ENCODE measurements around the gene EFCC1. TPM values are rescaled to one million over a fixed set of nuclear protein-coding genes. Genes with fewer than 3 reads are reported as not detected.
"Not testable (repeated sequence)": the region's sequence is repeated elsewhere in the genome, so short reads cannot be mapped to it uniquely, and the experiment has no call there.

The EFCC1 gene
- total RNA-seq, 2 donors from 2014 or later: 1.8 to 4.0 TPM

DNA sequence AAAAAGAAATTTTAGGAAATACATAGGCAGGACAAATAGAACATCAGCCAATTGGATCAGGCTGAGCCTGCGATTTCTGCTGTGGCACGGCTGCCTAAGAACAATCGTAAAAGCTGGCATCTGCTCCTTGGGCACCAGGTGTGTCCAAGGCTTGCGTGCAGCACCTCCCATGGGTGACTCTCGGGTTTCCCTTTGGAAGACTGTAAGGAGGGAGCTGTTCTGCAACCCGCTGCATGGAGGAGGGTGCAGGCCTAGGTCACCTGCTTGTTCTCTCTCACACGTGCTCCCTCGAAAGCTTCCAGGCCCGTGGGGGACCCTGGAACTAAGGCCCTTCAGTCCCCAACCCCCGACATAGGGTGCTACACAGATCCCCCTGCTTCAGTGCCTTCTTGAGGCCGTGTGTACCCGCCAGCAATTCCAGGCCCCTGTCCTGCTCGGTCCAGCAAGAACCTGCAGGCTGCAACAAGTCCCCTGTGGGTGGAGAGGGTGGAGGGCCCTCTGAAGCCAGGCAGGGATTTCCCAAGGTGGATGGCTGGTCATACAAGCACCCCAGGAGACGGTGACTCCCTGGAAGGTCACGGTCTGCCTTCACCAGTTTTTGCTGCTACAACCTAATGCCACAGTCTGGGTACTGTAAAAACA lies 62.9 kb downstream of the EFCC1 start:
- 81 to 86% methylated on average over 14 to 15 of the region's 15 CpGs for WGBS, 2 donors
- DNase-seq (peak in 1 of 4 donors; percentile 34), ATAC-seq (no peak)
- Histone ChIP-seq H3K27me3 (no peaks in the 10 kb centered on the region), H3K9me3 (no peaks in the 10 kb centered on the region), H3K27ac (no peak overlapping the region), H3K4me1 (peaks cover 10% of the 10 kb centered on the region), H3K36me3 (replicated peaks in 1 of 2; ENCODE audit: insufficient read depth in 1 of 2, low read depth in 2 of 2) (no peaks in the 10 kb centered on the region), H3K4me3 (no peak overlapping the region)
- no peak for TF ChIP-seq POLR2A (IDR thresholded peaks at IDR 0.05)
- TF ChIP-seq, protein P1, sequence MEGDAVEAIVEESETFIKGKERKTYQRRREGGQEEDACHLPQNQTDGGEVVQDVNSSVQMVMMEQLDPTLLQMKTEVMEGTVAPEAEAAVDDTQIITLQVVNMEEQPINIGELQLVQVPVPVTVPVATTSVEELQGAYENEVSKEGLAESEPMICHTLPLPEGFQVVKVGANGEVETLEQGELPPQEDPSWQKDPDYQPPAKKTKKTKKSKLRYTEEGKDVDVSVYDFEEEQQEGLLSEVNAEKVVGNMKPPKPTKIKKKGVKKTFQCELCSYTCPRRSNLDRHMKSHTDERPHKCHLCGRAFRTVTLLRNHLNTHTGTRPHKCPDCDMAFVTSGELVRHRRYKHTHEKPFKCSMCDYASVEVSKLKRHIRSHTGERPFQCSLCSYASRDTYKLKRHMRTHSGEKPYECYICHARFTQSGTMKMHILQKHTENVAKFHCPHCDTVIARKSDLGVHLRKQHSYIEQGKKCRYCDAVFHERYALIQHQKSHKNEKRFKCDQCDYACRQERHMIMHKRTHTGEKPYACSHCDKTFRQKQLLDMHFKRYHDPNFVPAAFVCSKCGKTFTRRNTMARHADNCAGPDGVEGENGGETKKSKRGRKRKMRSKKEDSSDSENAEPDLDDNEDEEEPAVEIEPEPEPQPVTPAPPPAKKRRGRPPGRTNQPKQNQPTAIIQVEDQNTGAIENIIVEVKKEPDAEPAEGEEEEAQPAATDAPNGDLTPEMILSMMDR (IDR thresholded peaks at IDR 0.05): no peak
- intact Hi-C loops (cut with DNase I): no loop called here

- TF ChIP-seq, protein P1 (IDR thresholded peaks at IDR 0.05): no peak
- TF ChIP-seq POLR2A (IDR thresholded peaks at IDR 0.05): no peak
- intact Hi-C loops (cut with DNase I): no loop called here
- no peak overlapping the region for H3K4me3 ChIP-seq
- no peak overlapping the region for H3K27ac ChIP-seq
- ATAC-seq: no peak
- H3K36me3 ChIP-seq (replicated peaks in 1 of 2; ENCODE audit: insufficient read depth in 1 of 2, low read depth in 2 of 2): no peaks in the 10 kb centered on the region
- H3K9me3 ChIP-seq: no peaks in the 10 kb centered on the region
- DNase-seq: no peak
- peaks cover 9% of the 10 kb centered on the region for H3K4me1 ChIP-seq
- 88 to 93% methylated on average over 13 to 14 of the region's 14 CpGs for WGBS, 2 donors
- no peaks in the 10 kb centered on the region for H3K27me3 ChIP-seq
Observed at GRCh38 chr3:129065016-129065719, 64.1 kb downstream of the EFCC1 start.

GRCh38 chr3:129065720-129066073 lies 64.6 kb downstream of the EFCC1 start:
- no peak for DNase-seq
- Histone ChIP-seq H3K4me3 (no peak overlapping the region), H3K27ac (no peak overlapping the region), H3K36me3 (replicated peaks in 1 of 2; ENCODE audit: insufficient read depth in 1 of 2, low read depth in 2 of 2) (no peaks in the 10 kb centered on the region), H3K4me1 (peaks cover 9% of the 10 kb centered on the region), H3K9me3 (no peaks in the 10 kb centered on the region), H3K27me3 (no peaks in the 10 kb centered on the region)
- ATAC-seq: no peak
- 84 to 86% methylated on average over 4 of the region's 4 CpGs for WGBS, 2 donors
- intact Hi-C loops (cut with DNase I): no loop called here
- TF ChIP-seq POLR2A (IDR thresholded peaks at IDR 0.05): no peak

DNA sequence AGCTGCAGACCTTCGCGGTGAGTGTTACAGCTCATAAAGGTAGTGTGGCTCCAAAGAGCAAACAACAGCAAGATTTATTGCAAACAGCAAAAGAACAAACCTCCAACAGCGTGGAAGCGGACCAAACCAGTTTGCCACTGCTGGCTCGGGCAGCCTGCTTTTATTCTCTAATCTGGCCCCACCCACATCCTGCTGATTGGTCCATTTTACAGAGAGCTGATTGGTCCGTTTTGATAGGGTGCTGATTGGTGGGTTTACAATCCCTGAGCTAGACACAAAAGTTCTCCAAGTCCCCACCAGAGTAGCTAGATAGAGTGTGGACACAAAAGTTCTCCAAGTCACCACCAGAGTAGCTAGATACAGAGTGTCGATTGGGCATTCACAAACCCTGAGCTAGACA lies 66.6 kb downstream of the EFCC1 start:
- DNase-seq (peak; percentile 60 to 76 (median 64)), ATAC-seq (peak; percentile 68)
- intact Hi-C loops (cut with DNase I); H3K4me1 ChIP-seq; H3K4me3 ChIP-seq; H3K9me3 ChIP-seq; H3K27me3 ChIP-seq; H3K36me3 ChIP-seq (replicated peaks in 1 of 2; ENCODE audit: insufficient read depth in 1 of 2, low read depth in 2 of 2): not testable (repeated sequence)
- peak overlapping the region; percentile 49 to 73 (median 59) for H3K27ac ChIP-seq
- TF ChIP-seq POLR2A (IDR thresholded peaks at IDR 0.05): peak; percentile 50 to 86 (median 61)
- TF ChIP-seq, protein P1 (IDR thresholded peaks at IDR 0.05): peak in 4 of 7 experiments; percentile 38 to 71 (median 44)
- WGBS, 2 donors: 34 to 47% methylated on average over 7 of the region's 7 CpGs

DNA sequence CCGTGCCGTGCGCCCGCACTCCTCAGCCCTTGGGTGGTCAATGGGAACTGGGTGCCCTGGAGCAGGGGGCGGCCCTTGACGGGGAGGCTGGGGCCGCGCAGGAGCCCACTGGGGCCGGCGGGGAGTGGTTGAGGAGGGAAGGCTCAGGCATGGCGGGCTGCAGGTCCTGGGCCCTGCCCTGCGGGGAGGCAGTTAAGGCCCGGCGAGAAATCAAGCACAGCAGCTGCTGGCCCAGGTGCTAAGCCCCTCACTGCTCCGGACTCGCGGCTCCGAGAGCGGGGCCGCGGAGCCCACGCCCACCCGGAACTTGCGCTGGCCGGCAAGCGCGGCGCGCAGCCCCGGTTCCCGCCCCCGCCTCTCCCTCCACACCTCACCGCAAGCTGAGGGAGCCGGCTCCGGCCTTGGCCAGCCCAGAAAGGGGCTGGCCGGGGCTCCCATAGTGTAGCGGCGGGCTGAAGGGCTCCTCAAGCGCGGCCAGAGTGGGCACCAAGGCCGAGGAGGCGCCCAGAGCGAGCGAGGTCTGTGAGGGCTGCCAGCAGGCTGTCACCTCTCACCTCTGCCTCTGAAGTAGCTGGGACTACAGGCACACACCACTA lies 67.3 kb downstream of the EFCC1 start:
- WGBS, 2 donors: 9 to 11% methylated on average over 4 to 37 of the region's 44 CpGs
- peak; percentile 68 for ATAC-seq
- TF ChIP-seq, protein P1 (IDR thresholded peaks at IDR 0.05): no peak
- no peak for TF ChIP-seq POLR2A (IDR thresholded peaks at IDR 0.05)
- Histone ChIP-seq H3K9me3 (no peaks in the 10 kb centered on the region), H3K36me3 (replicated peaks in 1 of 2; ENCODE audit: insufficient read depth in 1 of 2, low read depth in 2 of 2) (no peaks in the 10 kb centered on the region), H3K27me3 (no peaks in the 10 kb centered on the region), H3K4me3 (peak overlapping the region in 1 of 2 donors; percentile 16), H3K27ac (peak overlapping the region; percentile 49 to 73 (median 59)), H3K4me1 (peaks cover 9% of the 10 kb centered on the region)
- intact Hi-C loops (cut with DNase I): no loop called here
- peak; percentile 35 to 57 (median 46) for DNase-seq

GRCh38 chr3:129069313-129070085 lies 68.4 kb downstream of the EFCC1 start:
- DNase-seq; intact Hi-C loops (cut with DNase I); H3K4me1 ChIP-seq; H3K27me3 ChIP-seq; H3K9me3 ChIP-seq; ATAC-seq; H3K27ac ChIP-seq; H3K36me3 ChIP-seq (replicated peaks in 1 of 2; ENCODE audit: insufficient read depth in 1 of 2, low read depth in 2 of 2); H3K4me3 ChIP-seq: not testable (repeated sequence)
- 80 to 87% methylated on average over 13 of the region's 13 CpGs for WGBS, 2 donors
